Spinal cord (tissue), 10 donors: ENCODE measurements around the gene TMA7. TPM values are rescaled to one million over a fixed set of nuclear protein-coding genes. Genes with fewer than 3 reads are reported as not detected.
"Not testable (repeated sequence)": the region's sequence is repeated elsewhere in the genome, so short reads cannot be mapped to it uniquely, and the experiment has no call there.

Experiments
- DNase-seq, 6 donors: peaks; one replicate each; pipeline versions ENCODE4 v3.0.0 to v3.0.0-alpha.2; 2013 to 2015; ENCODE audit warnings: low spot score in 6 of 6, low read depth in 4 of 6
- H3K27ac ChIP-seq: one replicate; pipeline ENCODE4 v1.5.1; 2013; ENCODE audit warnings: low read depth, low read length, control low read depth
- H3K27me3 ChIP-seq: one replicate; pipeline ENCODE4 v1.6.1; 2013; ENCODE audit warnings: low read length; ENCODE audit not compliant: control insufficient read depth, insufficient read depth
- H3K36me3 ChIP-seq: one replicate; pipeline ENCODE4 v1.6.1; 2013; ENCODE audit warnings: low read length; ENCODE audit not compliant: control insufficient read depth, insufficient read depth
- H3K4me1 ChIP-seq: one replicate; pipeline ENCODE4 v1.6.1; 2013; ENCODE audit warnings: low read length; ENCODE audit not compliant: control insufficient read depth, insufficient read depth
- H3K4me3 ChIP-seq: one replicate; pipeline ENCODE4 v1.5.1; 2013; ENCODE audit warnings: low read depth, low read length, control low read depth
- H3K9me3 ChIP-seq: one replicate; pipeline ENCODE4 v1.6.1; 2013; ENCODE audit warnings: low read length; ENCODE audit not compliant: control insufficient read depth, insufficient read depth
- WGBS: methylation state at CpG from one replicate; pipeline ENCODE4 v1.1.5; 2013; ENCODE audit warnings: missing lambda C conversion rate; ENCODE audit not compliant: insufficient coverage; 5-methylcytosine and 5-hydroxymethylcytosine counted together
- polyA plus RNA-seq, 2 donors: library from polyadenylated mRNA; unstranded; fragments of 120-200 nt; gene quantifications; one replicate each; pipeline ENCODE4 v1.2.1, GENCODE V29; 2013; ENCODE audit not compliant: insufficient read length in 2 of 2
- total RNA-seq, 2 donors: library from RNA; depleted of rRNA in 1 of 2; stranded (reverse); fragments of 120-200 nt in 1 of 2; fragments of >200 nt in 1 of 2; gene quantifications; one replicate each; pipeline versions ENCODE4 v1.2.3 to v1.2.4, GENCODE V29; 2013 to 2014
- donor health status: healthy.

TMA7 gene
- total and polyA plus RNA-seq, 4 donors, result 120 to 435 (median 331) TPM

DNA sequence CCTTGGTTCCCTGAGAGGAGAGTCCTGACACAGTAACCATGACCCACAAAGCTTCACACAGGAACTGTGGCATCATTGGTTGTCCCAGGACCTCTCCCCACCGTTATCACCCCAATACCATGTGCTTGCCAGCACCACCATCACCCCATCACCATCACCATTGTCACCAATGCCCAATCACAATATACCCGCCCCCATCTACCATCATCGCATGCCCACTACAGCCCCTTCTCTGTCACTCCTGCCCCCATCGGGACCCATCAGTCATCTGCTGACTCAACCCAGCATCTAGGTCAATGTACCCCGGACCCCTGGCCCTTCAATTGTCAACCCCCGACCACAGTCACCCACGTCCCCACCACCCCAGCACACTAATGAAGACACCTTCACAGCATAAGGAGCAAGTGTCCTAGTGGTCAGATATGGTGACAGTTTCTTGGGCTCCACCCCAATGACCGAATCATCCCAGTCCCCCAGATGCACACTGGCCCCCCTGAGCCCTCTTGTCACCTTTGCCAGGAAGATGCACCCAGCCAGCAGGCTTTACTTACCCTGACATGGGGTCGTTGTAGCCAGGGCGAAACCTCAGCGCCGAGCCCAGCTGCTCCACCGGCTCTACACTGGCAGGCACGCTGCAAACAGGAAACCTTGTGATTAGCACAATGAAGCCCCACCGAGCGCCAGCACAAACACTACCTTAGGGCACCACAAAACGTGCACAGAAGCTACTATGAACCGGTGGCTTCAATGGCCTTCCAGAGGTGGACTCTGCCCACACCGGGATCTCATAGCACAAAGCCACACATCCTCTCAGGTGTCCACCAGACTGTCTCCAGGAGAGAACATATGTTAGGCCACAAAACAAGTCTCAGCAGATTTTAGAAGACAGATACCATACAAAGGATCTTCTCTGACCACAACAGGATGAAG is 38.8 kb downstream of the TMA7 start:
- no peaks in the 10 kb centered on the region for H3K27me3 ChIP-seq
- no peaks in the 10 kb centered on the region for H3K4me1 ChIP-seq
- H3K4me3 ChIP-seq, result no peak overlapping the region
- H3K36me3 ChIP-seq, result peaks cover 26% of the 10 kb centered on the region
- H3K9me3 ChIP-seq, result no peaks in the 10 kb centered on the region
- DNase-seq, result no peak
- 79% methylated on average over 18 of the region's 19 CpGs for WGBS
- H3K27ac ChIP-seq, result no peak overlapping the region

- not testable (repeated sequence) for H3K27me3 ChIP-seq, H3K4me1 ChIP-seq, DNase-seq, H3K9me3 ChIP-seq, H3K4me3 ChIP-seq, H3K27ac ChIP-seq
- no CpG with 5 or more reads among the region's 11 CpGs for WGBS
- peaks cover 21% of the 10 kb centered on the region for H3K36me3 ChIP-seq
Observed at GRCh38 chr3:48480891-48481290, 40.8 kb downstream of the TMA7 start.

DNA sequence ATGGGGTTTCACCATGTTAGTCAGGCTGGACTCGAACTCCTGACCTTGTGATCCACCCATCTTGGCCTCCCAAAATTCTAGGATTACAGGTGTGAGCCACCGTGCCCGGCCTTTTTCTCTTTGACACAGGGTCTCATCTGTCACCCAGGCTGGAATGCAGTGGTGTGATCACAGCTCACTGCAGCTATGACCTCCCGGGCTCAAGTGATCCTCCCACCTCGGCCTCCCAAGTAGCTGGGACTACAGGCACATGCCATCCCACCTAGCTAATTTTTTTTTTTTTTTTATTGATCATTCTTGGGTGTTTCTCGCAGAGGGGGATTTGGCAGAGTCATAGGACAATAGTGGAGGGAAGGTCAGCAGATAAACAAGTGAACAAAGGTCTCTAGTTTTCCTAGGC is 42.8 kb downstream of the TMA7 start:
- WGBS, result 86% methylated on average over 3 of the region's 6 CpGs
- not testable (repeated sequence) for H3K4me1 ChIP-seq, H3K36me3 ChIP-seq

DNA sequence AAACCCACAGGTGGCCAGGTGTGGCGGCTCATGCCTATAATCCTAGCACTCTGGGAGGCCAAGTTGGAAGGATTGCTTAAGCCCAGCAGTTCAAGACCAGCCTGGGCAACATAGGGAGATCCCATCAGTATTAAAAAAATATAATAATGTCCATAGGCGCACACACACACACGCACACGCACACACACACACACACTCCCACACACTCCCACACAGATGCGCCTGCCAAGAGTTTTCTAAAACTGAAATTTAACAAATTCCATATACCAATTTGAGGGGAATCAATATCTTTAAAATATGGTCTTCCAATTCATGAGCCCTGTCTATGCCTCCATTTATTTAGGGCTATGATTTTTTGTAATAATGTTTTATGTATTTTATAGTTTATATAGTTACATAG is 46.9 kb downstream of the TMA7 start:
- Histone ChIP-seq H3K4me1 (no peaks in the 10 kb centered on the region), H3K36me3 (no peaks in the 10 kb centered on the region), H3K9me3 (no peaks in the 10 kb centered on the region), H3K27me3 (no peaks in the 10 kb centered on the region), H3K4me3 (no peak overlapping the region), H3K27ac (no peak overlapping the region)
- no CpG with 5 or more reads among the region's 5 CpGs for WGBS
- DNase-seq, result no peak

More for the DNA sequence above, 42.8 kb downstream of the TMA7 start:
- DNase-seq, H3K4me3 ChIP-seq, H3K9me3 ChIP-seq, H3K27ac ChIP-seq, H3K27me3 ChIP-seq: not testable (repeated sequence)

- 89% methylated on average over 6 of the region's 7 CpGs for WGBS
- H3K4me3 ChIP-seq, result no peak overlapping the region
- no peaks in the 10 kb centered on the region for H3K4me1 ChIP-seq
- no peaks in the 10 kb centered on the region for H3K9me3 ChIP-seq
- H3K36me3 ChIP-seq, result peaks cover 4% of the 10 kb centered on the region
- H3K27me3 ChIP-seq, result no peaks in the 10 kb centered on the region
- DNase-seq, result no peak
- no peak overlapping the region for H3K27ac ChIP-seq
Observed at GRCh38 chr3:48492461-48493202, 52.6 kb downstream of the TMA7 start.

- no peak for DNase-seq
- no peaks in the 10 kb centered on the region for H3K27me3 ChIP-seq
- no CpG with 5 or more reads among the region's 3 CpGs for WGBS
- no peak overlapping the region for H3K4me3 ChIP-seq
- H3K9me3 ChIP-seq, result no peaks in the 10 kb centered on the region
- no peak overlapping the region for H3K27ac ChIP-seq
- no peaks in the 10 kb centered on the region for H3K4me1 ChIP-seq
- H3K36me3 ChIP-seq, result peaks cover 4% of the 10 kb centered on the region
Observed at GRCh38 chr3:48493203-48493501, 53.1 kb downstream of the TMA7 start.

Other genes starting within 250 kb of the TMA7 start
- 10 to 100 TPM in 1 of 2 donors, under 1 TPM in 1; 0.55 to 17.2 TPM for gene CAMP, start 216.8 kb upstream of the TMA7 start, total RNA-seq
- gene CAMP, start 216.8 kb upstream of the TMA7 start, polyA plus RNA-seq, result not detected
- 10 to 100 TPM; 11.6 to 12.6 TPM for gene ZNF589, start 199.2 kb upstream of the TMA7 start, total RNA-seq
- gene ZNF589, start 199.2 kb upstream of the TMA7 start, polyA plus RNA-seq, result 10 to 100 TPM; 17.7 to 20.0 TPM
- 10 to 100 TPM; 18.3 to 30.0 TPM for gene NME6, start 138.9 kb upstream of the TMA7 start, total RNA-seq
- gene NME6, start 138.9 kb upstream of the TMA7 start, polyA plus RNA-seq, result 10 to 100 TPM; 20.6 to 27.6 TPM
- 1 to 10 TPM in 1 of 2 donors, not detected in 1; 1.0 TPM for gene SPINK8, start 106.6 kb upstream of the TMA7 start, total RNA-seq
- 1 to 10 TPM; 1.5 to 1.6 TPM for gene SPINK8, start 106.6 kb upstream of the TMA7 start, polyA plus RNA-seq
- under 1 TPM; 0.61 to 0.99 TPM for gene FBXW12, start 68.0 kb upstream of the TMA7 start, total RNA-seq
- gene FBXW12, start 68.0 kb upstream of the TMA7 start, polyA plus RNA-seq, result 1 to 10 TPM in 1 of 2 donors, under 1 TPM in 1; 0.54 to 1.5 TPM
- 10 to 100 TPM; 37.6 to 70.9 TPM for gene PLXNB1, start 10.2 kb upstream of the TMA7 start, total RNA-seq
- gene PLXNB1, start 10.2 kb upstream of the TMA7 start, polyA plus RNA-seq, result 100 to 1,000 TPM; 123 to 133 TPM
- 10 to 100 TPM; 10.9 to 24.6 TPM for gene CCDC51, start 138 bp upstream of the TMA7 start, total RNA-seq
- 10 to 100 TPM; 18.4 to 19.5 TPM for gene CCDC51, start 138 bp upstream of the TMA7 start, polyA plus RNA-seq
- gene ATRIP, start 6.5 kb downstream of the TMA7 start, total RNA-seq, result 1 to 10 TPM; 5.5 to 7.9 TPM
- gene ATRIP, start 6.5 kb downstream of the TMA7 start, polyA plus RNA-seq, result 10 to 100 TPM; 11.2 to 12.8 TPM
- gene SHISA5, start 63.9 kb downstream of the TMA7 start, total RNA-seq, result 100 to 1,000 TPM in 1 of 2 donors, 10 to 100 TPM in 1; 40.9 to 119 TPM
- 100 to 1,000 TPM; 120 to 123 TPM for gene SHISA5, start 63.9 kb downstream of the TMA7 start, polyA plus RNA-seq
- 10 to 100 TPM; 13.2 to 15.3 TPM for gene PFKFB4, start 116.5 kb downstream of the TMA7 start, total RNA-seq
- 10 to 100 TPM; 14.1 to 18.3 TPM for gene PFKFB4, start 116.5 kb downstream of the TMA7 start, polyA plus RNA-seq
- under 1 TPM in 1 of 2 donors, not detected in 1; 0.77 TPM for gene UCN2, start 123.5 kb downstream of the TMA7 start, total RNA-seq
- gene UCN2, start 123.5 kb downstream of the TMA7 start, polyA plus RNA-seq, result under 1 TPM; 0.29 to 0.32 TPM
- gene COL7A1, start 155.1 kb downstream of the TMA7 start, total RNA-seq, result 10 to 100 TPM in 1 of 2 donors, 1 to 10 TPM in 1; 8.4 to 28.6 TPM
- gene COL7A1, start 155.1 kb downstream of the TMA7 start, polyA plus RNA-seq, result 10 to 100 TPM; 21.4 to 30.9 TPM
- 100 to 1,000 TPM; 147 to 186 TPM for gene UQCRC1, start 169.4 kb downstream of the TMA7 start, total RNA-seq
- 100 to 1,000 TPM; 268 to 286 TPM for gene UQCRC1, start 169.4 kb downstream of the TMA7 start, polyA plus RNA-seq
- under 1 TPM in 1 of 2 donors, not detected in 1; 0.22 TPM for gene TMEM89, start 181.5 kb downstream of the TMA7 start, total RNA-seq
- gene TMEM89, start 181.5 kb downstream of the TMA7 start, polyA plus RNA-seq, result under 1 TPM in 1 of 2 donors, not detected in 1; 0.24 TPM
- 10 to 100 TPM; 11.7 to 27.5 TPM for gene SLC26A6, start 195.2 kb downstream of the TMA7 start, total RNA-seq
- 10 to 100 TPM; 17.8 to 25.6 TPM for gene SLC26A6, start 195.2 kb downstream of the TMA7 start, polyA plus RNA-seq
- 10 to 100 TPM in 1 of 2 donors, 1 to 10 TPM in 1; 6.0 to 10.3 TPM for gene CELSR3, start 222.6 kb downstream of the TMA7 start, total RNA-seq
- gene CELSR3, start 222.6 kb downstream of the TMA7 start, polyA plus RNA-seq, result 10 to 100 TPM; 25.7 to 26.1 TPM
- 10 to 100 TPM; 13.1 to 17.9 TPM for gene NCKIPSD, start 245.7 kb downstream of the TMA7 start, total RNA-seq
- gene NCKIPSD, start 245.7 kb downstream of the TMA7 start, polyA plus RNA-seq, result 10 to 100 TPM; 18.6 to 25.7 TPM